HepG2 (cell line): ENCODE data around the gene OPRD1. TPM values are rescaled to one million over a fixed set of nuclear protein-coding genes. Genes with fewer than 3 reads are reported as not detected.

Experiments used
- EED ChIP-seq: sonication (generic); formaldehyde crosslinking; IDR thresholded peaks from 2 replicates; pipeline ENCODE4 v1.5.0; 2020; ENCODE audit warnings: mild to moderate bottlenecking, missing genetic modification reagents
- HNF4G ChIP-seq, 2 experiments: sonication (generic) in 1 of 2; formaldehyde crosslinking in 1 of 2; IDR thresholded peaks; 2 replicates each; pipeline versions ENCODE4 v1.4.0 to v1.6.1; 2011 to 2020; ENCODE audit warnings: borderline replicate concordance in 2 of 2, low read depth in 2 of 2, mild to moderate bottlenecking in 2 of 2, low read length in 1 of 2, missing genetic modification reagents in 1 of 2, moderate library complexity in 1 of 2
- MIER2 ChIP-seq: IDR thresholded peaks from 2 replicates; pipeline ENCODE4 v1.6.1; 2016; ENCODE audit warnings: missing biosample characterization, missing genetic modification reagents
- NCOR1 ChIP-seq: fragments of 200-600 bp; sonication (generic); IDR thresholded peaks from 2 replicates; pipeline ENCODE4 v1.7.0; 2017; ENCODE audit warnings: antibody characterized with exemption, low read length, borderline replicate concordance
- NR2C2 ChIP-seq: sonication (generic); formaldehyde crosslinking; IDR thresholded peaks from 2 replicates; pipeline ENCODE4 v1.4.0; 2020; ENCODE audit warnings: missing genetic modification reagents, mild to moderate bottlenecking, moderate library complexity, borderline replicate concordance
- NR2F1 ChIP-seq, 2 experiments: fragments of 450-650 bp in 1 of 2; formaldehyde crosslinking in 1 of 2; IDR thresholded peaks; 2 replicates each; pipeline versions ENCODE4 v1.5.0 to v1.6.1; 2016 to 2020; ENCODE audit warnings: mild to moderate bottlenecking in 1 of 2, missing compliant biosample characterization in 1 of 2, missing genetic modification reagents in 1 of 2, moderate library complexity in 1 of 2
- PAWR ChIP-seq: sonication (generic); formaldehyde crosslinking; IDR thresholded peaks from 2 replicates; pipeline ENCODE4 v1.4.0; 2020; ENCODE audit warnings: missing genetic modification reagents, mild to moderate bottlenecking, borderline replicate concordance
- ZBTB3 ChIP-seq: sonication (generic); formaldehyde crosslinking; IDR thresholded peaks from 2 replicates; pipeline ENCODE4 v1.4.0; 2020; ENCODE audit warnings: low read depth, mild to moderate bottlenecking, moderate library complexity, missing genetic modification reagents, borderline replicate concordance
- ZNF20 ChIP-seq: sonication (generic); formaldehyde crosslinking; IDR thresholded peaks from 2 replicates; pipeline ENCODE4 v1.4.0; 2020; ENCODE audit warnings: mild to moderate bottlenecking, moderate library complexity, missing genetic modification reagents
- ZNF670 ChIP-seq: sonication (generic); formaldehyde crosslinking; IDR thresholded peaks from 2 replicates; pipeline ENCODE4 v1.8.0; 2022; ENCODE audit warnings: mild to moderate bottlenecking, missing genetic modification reagents, borderline replicate concordance
- ZSCAN31 ChIP-seq: sonication (generic); formaldehyde crosslinking; IDR thresholded peaks from 2 replicates; pipeline ENCODE4 v1.5.0; 2020; ENCODE audit warnings: low read depth, mild to moderate bottlenecking, missing genetic modification reagents
- polyA plus RNA-seq, 8 experiments: library from polyadenylated mRNA; depleted of rRNA in 3 of 8; stranded (reverse) in 7 of 8; unstranded in 1 of 8; fragments of >200 nt; fragmentation: Illumina TruSeq in 4 of 8; extraction: Trizol in 4 of 8; gene quantifications; 2 replicates each; pipeline versions ENCODE4 v1.2.1 to v1.2.3, GENCODE V29; 2011 to 2016; ENCODE audit warnings: low read depth in 4 of 8, missing spikeins in 1 of 8, mixed read lengths in 1 of 8; ENCODE audit not compliant: insufficient read depth in 1 of 8
- total RNA-seq, 5 experiments: library from RNA; depleted of rRNA; stranded (reverse); fragments of >200 nt; fragmentation: Illumina TruSeq; extraction: Trizol; gene quantifications; 2 replicates each; pipeline ENCODE4 v1.2.3, GENCODE V29; 2016; ENCODE audit warnings: low read depth in 1 of 5
- TF ChIP-seq, protein P1 (sequence below): sonication (generic); formaldehyde crosslinking; IDR thresholded peaks from 2 replicates; pipeline ENCODE4 v1.4.0; 2020; ENCODE audit warnings: missing genetic modification reagents
- TF ChIP-seq, protein P2 (sequence below): sonication (generic); formaldehyde crosslinking; IDR thresholded peaks from 2 replicates; pipeline ENCODE4 v1.9.0; 2021; ENCODE audit warnings: missing genetic modification reagents, borderline replicate concordance
- TF ChIP-seq, protein P3 (sequence below): sonication (generic); formaldehyde crosslinking; IDR thresholded peaks from 2 replicates; pipeline ENCODE4 v1.8.0; 2022; ENCODE audit warnings: mild to moderate bottlenecking, missing genetic modification reagents

OPRD1 gene
- total and polyA plus RNA-seq, 2 of the 13 experiments (the other 11 are each of a cell fraction or from before 2014, with no cell fraction given): 0.02 to 0.03 TPM

DNA sequence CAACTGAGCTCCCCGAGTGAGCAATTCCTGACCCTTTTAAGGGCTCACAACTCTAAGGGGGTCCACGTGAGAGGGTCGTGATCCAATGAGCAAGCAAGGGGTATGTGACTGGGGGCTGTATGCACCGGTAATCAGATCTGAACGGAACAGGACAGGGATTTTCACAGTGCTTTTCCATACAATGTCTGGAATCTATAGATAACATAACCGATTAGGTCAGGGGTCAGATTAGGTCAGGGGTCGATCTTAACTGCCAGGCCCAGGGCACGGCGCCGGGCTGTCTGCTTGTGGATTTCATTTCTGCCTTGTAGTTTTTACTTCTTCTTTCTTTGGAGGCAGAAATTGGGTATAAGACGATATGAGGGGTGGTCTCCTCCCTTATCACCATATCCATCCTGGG, 30.7 kb upstream of the OPRD1 start (continued):
- TF ChIP-seq, protein P1, sequence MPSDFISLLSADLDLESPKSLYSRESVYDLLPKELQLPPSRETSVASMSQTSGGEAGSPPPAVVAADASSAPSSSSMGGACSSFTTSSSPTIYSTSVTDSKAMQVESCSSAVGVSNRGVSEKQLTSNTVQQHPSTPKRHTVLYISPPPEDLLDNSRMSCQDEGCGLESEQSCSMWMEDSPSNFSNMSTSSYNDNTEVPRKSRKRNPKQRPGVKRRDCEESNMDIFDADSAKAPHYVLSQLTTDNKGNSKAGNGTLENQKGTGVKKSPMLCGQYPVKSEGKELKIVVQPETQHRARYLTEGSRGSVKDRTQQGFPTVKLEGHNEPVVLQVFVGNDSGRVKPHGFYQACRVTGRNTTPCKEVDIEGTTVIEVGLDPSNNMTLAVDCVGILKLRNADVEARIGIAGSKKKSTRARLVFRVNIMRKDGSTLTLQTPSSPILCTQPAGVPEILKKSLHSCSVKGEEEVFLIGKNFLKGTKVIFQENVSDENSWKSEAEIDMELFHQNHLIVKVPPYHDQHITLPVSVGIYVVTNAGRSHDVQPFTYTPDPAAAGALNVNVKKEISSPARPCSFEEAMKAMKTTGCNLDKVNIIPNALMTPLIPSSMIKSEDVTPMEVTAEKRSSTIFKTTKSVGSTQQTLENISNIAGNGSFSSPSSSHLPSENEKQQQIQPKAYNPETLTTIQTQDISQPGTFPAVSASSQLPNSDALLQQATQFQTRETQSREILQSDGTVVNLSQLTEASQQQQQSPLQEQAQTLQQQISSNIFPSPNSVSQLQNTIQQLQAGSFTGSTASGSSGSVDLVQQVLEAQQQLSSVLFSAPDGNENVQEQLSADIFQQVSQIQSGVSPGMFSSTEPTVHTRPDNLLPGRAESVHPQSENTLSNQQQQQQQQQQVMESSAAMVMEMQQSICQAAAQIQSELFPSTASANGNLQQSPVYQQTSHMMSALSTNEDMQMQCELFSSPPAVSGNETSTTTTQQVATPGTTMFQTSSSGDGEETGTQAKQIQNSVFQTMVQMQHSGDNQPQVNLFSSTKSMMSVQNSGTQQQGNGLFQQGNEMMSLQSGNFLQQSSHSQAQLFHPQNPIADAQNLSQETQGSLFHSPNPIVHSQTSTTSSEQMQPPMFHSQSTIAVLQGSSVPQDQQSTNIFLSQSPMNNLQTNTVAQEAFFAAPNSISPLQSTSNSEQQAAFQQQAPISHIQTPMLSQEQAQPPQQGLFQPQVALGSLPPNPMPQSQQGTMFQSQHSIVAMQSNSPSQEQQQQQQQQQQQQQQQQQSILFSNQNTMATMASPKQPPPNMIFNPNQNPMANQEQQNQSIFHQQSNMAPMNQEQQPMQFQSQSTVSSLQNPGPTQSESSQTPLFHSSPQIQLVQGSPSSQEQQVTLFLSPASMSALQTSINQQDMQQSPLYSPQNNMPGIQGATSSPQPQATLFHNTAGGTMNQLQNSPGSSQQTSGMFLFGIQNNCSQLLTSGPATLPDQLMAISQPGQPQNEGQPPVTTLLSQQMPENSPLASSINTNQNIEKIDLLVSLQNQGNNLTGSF (CRISPR knock-in tag): no peak
- TF ChIP-seq ZBTB3 (CRISPR knock-in tag) (no peak), NR2F1 (CRISPR knock-in tag; IDR thresholded peaks at IDR 0.05) (peak in 1 of 2 experiments; percentile 45; a peak in 1 of 4 replicates), ZSCAN31 (CRISPR knock-in tag) (0 out of 2 replicates have a peak, but pooled peaks have one; percentile 25), ZNF670 (CRISPR knock-in tag) (no peak), ZNF20 (CRISPR knock-in tag) (no peak), NCOR1 (no peak), MIER2 (CRISPR knock-in tag) (no peak), PAWR (CRISPR knock-in tag) (no peak), EED (CRISPR knock-in tag) (no peak), NR2C2 (CRISPR knock-in tag) (0 out of 2 replicates have a peak, but pooled peaks have one; percentile 47), HNF4G (IDR thresholded peaks at IDR 0.05; ENCODE audit: borderline replicate concordance, low read depth, low read length) (no peak), HNF4G (CRISPR knock-in tag; IDR thresholded peaks at IDR 0.05; ENCODE audit: borderline replicate concordance, low read depth) (no peak)
- TF ChIP-seq, protein P2, sequence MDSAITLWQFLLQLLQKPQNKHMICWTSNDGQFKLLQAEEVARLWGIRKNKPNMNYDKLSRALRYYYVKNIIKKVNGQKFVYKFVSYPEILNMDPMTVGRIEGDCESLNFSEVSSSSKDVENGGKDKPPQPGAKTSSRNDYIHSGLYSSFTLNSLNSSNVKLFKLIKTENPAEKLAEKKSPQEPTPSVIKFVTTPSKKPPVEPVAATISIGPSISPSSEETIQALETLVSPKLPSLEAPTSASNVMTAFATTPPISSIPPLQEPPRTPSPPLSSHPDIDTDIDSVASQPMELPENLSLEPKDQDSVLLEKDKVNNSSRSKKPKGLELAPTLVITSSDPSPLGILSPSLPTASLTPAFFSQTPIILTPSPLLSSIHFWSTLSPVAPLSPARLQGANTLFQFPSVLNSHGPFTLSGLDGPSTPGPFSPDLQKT (CRISPR knock-in tag): no peak
- TF ChIP-seq, protein P3, sequence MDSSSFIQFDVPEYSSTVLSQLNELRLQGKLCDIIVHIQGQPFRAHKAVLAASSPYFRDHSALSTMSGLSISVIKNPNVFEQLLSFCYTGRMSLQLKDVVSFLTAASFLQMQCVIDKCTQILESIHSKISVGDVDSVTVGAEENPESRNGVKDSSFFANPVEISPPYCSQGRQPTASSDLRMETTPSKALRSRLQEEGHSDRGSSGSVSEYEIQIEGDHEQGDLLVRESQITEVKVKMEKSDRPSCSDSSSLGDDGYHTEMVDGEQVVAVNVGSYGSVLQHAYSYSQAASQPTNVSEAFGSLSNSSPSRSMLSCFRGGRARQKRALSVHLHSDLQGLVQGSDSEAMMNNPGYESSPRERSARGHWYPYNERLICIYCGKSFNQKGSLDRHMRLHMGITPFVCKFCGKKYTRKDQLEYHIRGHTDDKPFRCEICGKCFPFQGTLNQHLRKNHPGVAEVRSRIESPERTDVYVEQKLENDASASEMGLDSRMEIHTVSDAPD: no peak
